ENCODE data around the gene COX7A2. TPM values are rescaled to one million over a fixed set of nuclear protein-coding genes. Genes with fewer than 3 reads are reported as not detected.

COX7A2 gene
- total RNA-seq, 1 donor from 2014 or later: 370 TPM

GRCh38 chr6:75268121-75268987 is 24.8 kb upstream of the COX7A2 start:
- no peak for DNase-seq (ENCODE audit: extremely low spot score, unreplicated experiment)
- Mint-ChIP-seq H3K27ac (peak overlapping the region; percentile 17), H3K4me3 (peak overlapping the region; percentile 12), H3K36me3 (peaks cover 38% of the 10 kb centered on the region), H3K9me3 (peaks cover 13% of the 10 kb centered on the region), H3K27me3 (no peaks in the 10 kb centered on the region), H3K4me1 (ENCODE audit: unreplicated experiment) (peaks cover 26% of the 10 kb centered on the region)
- TF ChIP-seq CTCF (conservative IDR thresholded peaks at IDR 0.05): no peak

- no peaks in the 10 kb centered on the region for H3K27me3 Mint-ChIP-seq
- peaks cover 26% of the 10 kb centered on the region for H3K4me1 Mint-ChIP-seq (ENCODE audit: unreplicated experiment)
- peak overlapping the region; percentile 65 for H3K4me3 Mint-ChIP-seq
- no peak for TF ChIP-seq CTCF (conservative IDR thresholded peaks at IDR 0.05)
- H3K36me3 Mint-ChIP-seq: peaks cover 31% of the 10 kb centered on the region
- peak overlapping the region; percentile 17 for H3K27ac Mint-ChIP-seq
- DNase-seq (ENCODE audit: extremely low spot score, unreplicated experiment): no peak
- peaks cover 13% of the 10 kb centered on the region for H3K9me3 Mint-ChIP-seq
Observed at GRCh38 chr6:75267461-75267860, 23.9 kb upstream of the COX7A2 start.

- H3K9me3 Mint-ChIP-seq: peaks cover 11% of the 10 kb centered on the region
- TF ChIP-seq CTCF (conservative IDR thresholded peaks at IDR 0.05): peak; percentile 91
- H3K27ac Mint-ChIP-seq: peak overlapping the region; percentile 55
- peaks cover 24% of the 10 kb centered on the region for H3K36me3 Mint-ChIP-seq
- no peaks in the 10 kb centered on the region for H3K27me3 Mint-ChIP-seq
- no peak for DNase-seq (ENCODE audit: extremely low spot score, unreplicated experiment)
- H3K4me3 Mint-ChIP-seq: peak overlapping the region; percentile 67
- H3K4me1 Mint-ChIP-seq (ENCODE audit: unreplicated experiment): peaks cover 26% of the 10 kb centered on the region
Observed at GRCh38 chr6:75266716-75267291, 23.2 kb upstream of the COX7A2 start.

GRCh38 chr6:75263401-75263750 is 19.8 kb upstream of the COX7A2 start:
- TF ChIP-seq CTCF (conservative IDR thresholded peaks at IDR 0.05): no peak
- DNase-seq (ENCODE audit: extremely low spot score, unreplicated experiment): no peak
- Mint-ChIP-seq H3K27me3 (no peaks in the 10 kb centered on the region), H3K9me3 (no peaks in the 10 kb centered on the region), H3K27ac (no peak overlapping the region), H3K36me3 (peaks cover 11% of the 10 kb centered on the region), H3K4me3 (no peak overlapping the region), H3K4me1 (ENCODE audit: unreplicated experiment) (peaks cover 16% of the 10 kb centered on the region)

GRCh38 chr6:75262716-75263400 is 19.3 kb upstream of the COX7A2 start:
- no peak overlapping the region for H3K27ac Mint-ChIP-seq
- no peak for DNase-seq (ENCODE audit: extremely low spot score, unreplicated experiment)
- peaks cover 12% of the 10 kb centered on the region for H3K36me3 Mint-ChIP-seq
- no peak for TF ChIP-seq CTCF (conservative IDR thresholded peaks at IDR 0.05)
- H3K27me3 Mint-ChIP-seq: no peaks in the 10 kb centered on the region
- H3K4me3 Mint-ChIP-seq: no peak overlapping the region
- peaks cover 14% of the 10 kb centered on the region for H3K4me1 Mint-ChIP-seq (ENCODE audit: unreplicated experiment)
- H3K9me3 Mint-ChIP-seq: no peaks in the 10 kb centered on the region
